OCI-LY7 (cell line): Measurements from ENCODE around the gene ZNF827. TPM values are rescaled to one million over a fixed set of nuclear protein-coding genes. Genes with fewer than 3 reads are reported as not detected.

Source experiments
- BruUV-seq: library from RNA; stranded (reverse); fragments of 400-500 nt; replicated peaks from 2 replicates; lab custom pipeline; 2021; lab: Mats Ljungman, UMichigan
- CTCF ChIA-PET: fragments of 300-600 bp; sonication (Branson Sonifier 250); formaldehyde crosslinking; loops from one replicate; lab custom pipeline; 2022; ENCODE audit warnings: antibody characterized with exemption; ENCODE audit not compliant: unreplicated experiment; lab: Charles Lee
- POLR2A ChIA-PET: fragments of 300-600 bp; sonication (Branson Sonifier 250); formaldehyde crosslinking; loops from one replicate; lab custom pipeline; 2022; ENCODE audit warnings: antibody characterized with exemption; lab: Charles Lee
- DNase-seq: peaks from one replicate; pipeline ENCODE4 v3.0.0-alpha.2; 2015; ENCODE audit warnings: low spot score
- H2AFZ ChIP-seq: fragments of 200-600 bp; sonication (generic), shearing (Covaris generic); 2 replicates; pipeline ENCODE4 v1.6.1; 2014; ENCODE audit warnings: mild to moderate bottlenecking, antibody characterized with exemption, low read length, moderate library complexity
- H3K27ac ChIP-seq: fragments of 200-600 bp; sonication (generic); 2 replicates; pipeline ENCODE4 v1.5.1; 2014; ENCODE audit warnings: mixed run types, low read depth, mild to moderate bottlenecking, moderate library complexity, low read length, inconsistent platforms; ENCODE audit not compliant: poor library complexity, severe bottlenecking
- H3K36me3 ChIP-seq: fragments of 200-600 bp; sonication (generic); 2 replicates; pipeline ENCODE4 v1.6.1; 2014; ENCODE audit warnings: mild to moderate bottlenecking, antibody characterized with exemption, low read length, moderate library complexity, mixed read lengths; ENCODE audit not compliant: insufficient read depth
- H3K4me1 ChIP-seq: fragments of 200-600 bp; sonication (generic); 2 replicates; pipeline ENCODE4 v1.5.1; 2014; ENCODE audit warnings: mild to moderate bottlenecking, low read length; ENCODE audit not compliant: insufficient read depth, poor library complexity, severe bottlenecking
- H3K4me2 ChIP-seq: fragments of 200-600 bp; sonication (generic); 2 replicates; pipeline ENCODE4 v1.6.1; 2014; ENCODE audit warnings: mild to moderate bottlenecking, low read length
- H3K4me3 ChIP-seq: fragments of 200-600 bp; sonication (generic); 2 replicates; pipeline ENCODE4 v1.5.1; 2014; ENCODE audit warnings: mild to moderate bottlenecking, low read depth, low read length; ENCODE audit not compliant: poor library complexity, severe bottlenecking
- H3K79me2 ChIP-seq: fragments of 200-600 bp; sonication (generic); 2 replicates; pipeline ENCODE4 v1.6.1; 2016; ENCODE audit warnings: low read depth, mild to moderate bottlenecking, low read length, moderate library complexity, mixed read lengths; ENCODE audit not compliant: insufficient read depth
- H3K9me2 ChIP-seq: fragments of 200-600 bp; sonication (generic); 2 replicates; pipeline ENCODE4 v1.6.1; 2016; ENCODE audit warnings: mild to moderate bottlenecking, low read length, mixed read lengths; ENCODE audit not compliant: insufficient read depth
- H3K9me3 ChIP-seq: fragments of 200-600 bp; sonication (generic); 2 replicates; pipeline ENCODE4 v1.6.1; 2014; ENCODE audit warnings: mild to moderate bottlenecking, mixed run types, low read length, mixed read lengths
- H4K20me1 ChIP-seq: fragments of 200-600 bp; sonication (generic); 2 replicates; pipeline ENCODE4 v1.6.1; 2014; ENCODE audit warnings: mild to moderate bottlenecking, antibody characterized with exemption, low read length, moderate library complexity, mixed read lengths; ENCODE audit not compliant: insufficient read depth
- CTCF ChIP-seq: fragments of 200-600 bp; sonication (generic); conservative IDR thresholded peaks from 2 replicates; pipeline ENCODE4 v1.5.1; 2014; ENCODE audit warnings: mild to moderate bottlenecking, antibody characterized with exemption, low read length, moderate library complexity, mixed read lengths
- EZH2phosphoT487 ChIP-seq: fragments of 200-600 bp; sonication (generic); IDR thresholded peaks from 2 replicates; pipeline ENCODE4 v1.6.1; 2018; ENCODE audit warnings: low read depth, borderline replicate concordance, mild to moderate bottlenecking, mixed run types, antibody characterized with exemption, low read length, moderate library complexity, mixed read lengths
- intact Hi-C: fragments of 100-400 bp; cut with micrococcal nuclease; formaldehyde crosslinking; loops from one replicate; pipeline ENCODE4 v1.10.0; 2022; ENCODE audit not compliant: unreplicated experiment
- total RNA-seq, 2 experiments: library from RNA; depleted of rRNA in 1 of 2; stranded (reverse); fragments of >200 nt in 1 of 2; shearing (Covaris generic) in 1 of 2; gene quantifications; 2 replicates each; pipeline ENCODE4 v1.2.3, GENCODE V29; 2014 to 2022

The ZNF827 gene
- total RNA-seq, 2 experiments from 2014 or later = 15.1 to 42.9 TPM

GRCh38 chr4:145909281-145909715, 29.3 kb downstream of the ZNF827 start:
- Histone ChIP-seq H4K20me1 (peaks cover 17% of the 10 kb centered on the region; the same call in 1 of the 2 replicates), H3K79me2 (peaks cover 97% of the 10 kb centered on the region), H2AFZ (no peak overlapping the region), H3K4me2 (no peak overlapping the region), H3K9me2 (no peaks in the 10 kb centered on the region), H3K4me1 (peaks cover 4% of the 10 kb centered on the region), H3K9me3 (no peaks in the 10 kb centered on the region), H3K36me3 (peaks cover 14% of the 10 kb centered on the region; the same call in 1 of the 2 replicates), H3K27ac (no peak overlapping the region), H3K4me3 (no peak overlapping the region)
- ChIA-PET POLR2A (no interaction called here), CTCF (no interaction called here)
- intact Hi-C loops = no loop called here
- DNase-seq = peak; percentile 17
- TF ChIP-seq CTCF (no peak), EZH2phosphoT487 (no peak)
- no TSS peak for BruUV-seq

GRCh38 chr4:145907812-145908211, 30.8 kb downstream of the ZNF827 start:
- BruUV-seq = no TSS peak
- CTCF ChIA-PET = no interaction called here
- peaks cover 92% of the 10 kb centered on the region for H3K79me2 ChIP-seq

More at GRCh38 chr4:145907812-145908211, 30.8 kb downstream of the ZNF827 start:
- no peak overlapping the region for H3K27ac ChIP-seq
- H3K4me1 ChIP-seq = peaks cover 4% of the 10 kb centered on the region
- DNase-seq = no peak
- H3K9me2 ChIP-seq = no peaks in the 10 kb centered on the region
- no peaks in the 10 kb centered on the region for H3K9me3 ChIP-seq
- H3K4me2 ChIP-seq = no peak overlapping the region
- H4K20me1 ChIP-seq = peaks cover 17% of the 10 kb centered on the region; the same call in 1 of the 2 replicates
- H3K36me3 ChIP-seq = peaks cover 24% of the 10 kb centered on the region
- TF ChIP-seq EZH2phosphoT487 (no peak), CTCF (no peak)
- POLR2A ChIA-PET = interaction anchor here (1.4 to 2.1 kb wide), 4 partner anchors 12 to 26 kb away, joined by 4 to 11 read pairs (median 8); no protein-coding TSS in a partner anchor
- no peak overlapping the region for H2AFZ ChIP-seq
- H3K4me3 ChIP-seq = no peak overlapping the region
- intact Hi-C loops = no loop called here
